GM19468 (cell line): Measurements from ENCODE around the gene HNF1A.
"Not testable (repeated sequence)": the region's sequence is repeated elsewhere in the genome, so short reads cannot be mapped to it uniquely, and the experiment has no call there.

Experiments
- ATAC-seq: cut with Tn5 transposase; IDR thresholded peaks from one replicate; pipeline ENCODE4 v1.9.1; 2021; ENCODE audit warnings: mild to moderate bottlenecking, moderate library complexity, moderate number of reproducible peaks; ENCODE audit not compliant: unreplicated experiment; ENCODE audit errors: extremely low read depth

HNF1A gene

GRCh38 chr12:120978296-120979219 is at the start of gene HNF1A:
Gene HNF1A, plus strand, starts transcription at chr12:120978543. Its CDS starts 226 bp downstream, at chr12:120978769.
- ATAC-seq: no peak

- ATAC-seq: no peak
Observed at GRCh38 chr12:120928864-120929652, 49.3 kb upstream of the HNF1A start.

GRCh38 chr12:120930032-120930431 is 48.3 kb upstream of the HNF1A start:
- no peak for ATAC-seq

- no peak for ATAC-seq
Observed at GRCh38 chr12:120932058-120932457, 46.3 kb upstream of the HNF1A start.

GRCh38 chr12:120932956-120933526 is 45.3 kb upstream of the HNF1A start:
- ATAC-seq: no peak

- no peak for ATAC-seq
Observed at GRCh38 chr12:120933786-120934185, 44.6 kb upstream of the HNF1A start.

- ATAC-seq: no peak
Observed at GRCh38 chr12:120936197-120936596, 42.1 kb upstream of the HNF1A start.

GRCh38 chr12:120938496-120938895 is 39.8 kb upstream of the HNF1A start:
- ATAC-seq: no peak

GRCh38 chr12:120939523-120939922 is 38.8 kb upstream of the HNF1A start:
- no peak for ATAC-seq

GRCh38 chr12:120940006-120940405 is 38.3 kb upstream of the HNF1A start:
- ATAC-seq: no peak

- no peak for ATAC-seq
Observed at GRCh38 chr12:120940799-120941198, 37.5 kb upstream of the HNF1A start.

- no peak for ATAC-seq
Observed at GRCh38 chr12:120941412-120941811, 36.9 kb upstream of the HNF1A start.

GRCh38 chr12:120941846-120942405 is 36.4 kb upstream of the HNF1A start:
- no peak for ATAC-seq

GRCh38 chr12:120943482-120943881 is 34.9 kb upstream of the HNF1A start:
- ATAC-seq: no peak

GRCh38 chr12:120944645-120945217 is 33.6 kb upstream of the HNF1A start:
- ATAC-seq: no peak

GRCh38 chr12:120945516-120945915 is 32.8 kb upstream of the HNF1A start:
- not testable (repeated sequence) for ATAC-seq

GRCh38 chr12:120950260-120950799 is 28.0 kb upstream of the HNF1A start:
- not testable (repeated sequence) for ATAC-seq

GRCh38 chr12:120950807-120951206 is 27.5 kb upstream of the HNF1A start:
- ATAC-seq: no peak

- ATAC-seq: no peak
Observed at GRCh38 chr12:120955232-120955631, 23.1 kb upstream of the HNF1A start.
